ENCODE measurements around the gene ERC2.

The ERC2 gene

GRCh38 chr3:55622733-55623132 lies 845.5 kb downstream of the ERC2 start:
- DNase-seq, result no peak

DNA sequence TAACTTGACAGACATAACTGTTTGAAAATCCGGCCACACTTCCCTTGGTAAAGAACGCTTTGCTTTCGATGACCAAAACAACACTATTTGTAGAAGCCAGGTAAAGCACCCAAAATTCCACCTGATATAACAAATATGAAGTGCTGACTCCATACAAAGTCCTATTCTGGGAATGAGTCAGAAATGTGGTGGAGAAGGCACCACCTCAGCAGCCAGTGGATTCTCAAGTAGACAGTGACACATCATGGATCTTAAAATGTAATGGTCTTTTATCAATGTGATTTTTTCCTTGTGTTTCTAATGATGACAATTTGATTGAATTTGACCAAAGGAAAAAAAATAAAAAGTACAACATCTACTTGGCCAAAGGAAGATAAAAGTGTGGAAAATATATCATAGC lies 846.2 kb downstream of the ERC2 start:
- DNase-seq, result no peak

- DNase-seq, result no peak
These were observed 846.6 kb downstream of the ERC2 start for GRCh38 chr3:55621648-55622047.

DNA sequence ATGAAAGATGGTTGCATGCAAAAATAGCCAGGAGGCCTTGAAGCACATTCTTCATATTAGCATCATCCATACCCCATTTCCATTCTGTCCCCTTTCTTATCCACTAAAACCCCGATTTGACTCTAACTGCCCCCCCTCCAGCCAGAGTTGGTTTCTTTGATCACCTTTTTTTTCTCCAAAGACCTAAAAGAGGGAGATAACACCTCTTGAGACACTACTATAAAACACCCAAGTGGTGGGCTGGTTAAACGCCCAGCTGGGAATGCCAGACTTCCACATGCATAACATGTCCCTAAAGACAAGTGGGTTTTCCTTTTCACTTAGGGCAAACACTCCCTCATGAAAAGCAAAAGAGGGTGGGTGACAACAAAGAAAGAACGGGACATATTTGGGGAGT lies 847.2 kb downstream of the ERC2 start:
- DNase-seq, result no peak

GRCh38 chr3:55620351-55621025 lies 847.8 kb downstream of the ERC2 start:
- DNase-seq, result no peak

DNA sequence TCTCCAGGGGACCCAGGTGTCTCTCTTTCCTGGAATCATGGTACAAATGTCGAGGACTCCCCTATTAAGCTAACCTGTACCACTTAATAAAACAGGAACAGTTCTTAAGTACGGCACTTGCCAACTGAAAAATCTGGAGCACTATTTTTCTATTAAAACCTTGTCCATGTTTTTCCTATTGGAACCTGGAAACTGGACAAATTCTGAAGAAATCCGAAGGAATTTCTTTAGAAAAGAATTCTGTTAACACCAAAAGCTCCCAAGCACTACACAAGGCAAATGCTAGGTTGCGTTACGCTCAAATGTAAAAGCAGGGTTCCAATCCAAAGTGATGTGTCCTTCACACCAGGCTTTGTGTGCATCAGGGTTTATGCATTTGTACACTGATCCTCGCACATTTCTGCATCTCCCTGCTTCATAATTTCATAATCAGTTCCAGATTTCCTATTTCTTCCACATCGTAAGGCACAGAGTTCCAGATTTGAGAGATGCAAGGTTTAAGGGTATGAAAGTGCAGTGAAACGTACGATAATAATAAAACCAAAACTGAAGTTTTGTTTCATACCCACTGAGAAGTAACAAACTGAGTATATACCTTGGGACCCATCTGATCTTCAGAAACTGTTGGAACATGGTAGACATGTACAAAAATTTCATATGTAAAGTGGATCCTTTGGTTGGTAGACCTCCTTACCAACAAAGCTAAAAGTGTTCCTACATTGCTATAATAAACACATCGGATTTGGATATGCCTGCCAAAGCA lies 849.0 kb downstream of the ERC2 start:
- DNase-seq, result no peak

GRCh38 chr3:55617385-55617784 lies 850.9 kb downstream of the ERC2 start:
- no peak for DNase-seq

GRCh38 chr3:55616803-55617202 lies 851.5 kb downstream of the ERC2 start:
- DNase-seq, result no peak

GRCh38 chr3:55615694-55616295 lies 852.5 kb downstream of the ERC2 start:
- DNase-seq, result no peak

DNA sequence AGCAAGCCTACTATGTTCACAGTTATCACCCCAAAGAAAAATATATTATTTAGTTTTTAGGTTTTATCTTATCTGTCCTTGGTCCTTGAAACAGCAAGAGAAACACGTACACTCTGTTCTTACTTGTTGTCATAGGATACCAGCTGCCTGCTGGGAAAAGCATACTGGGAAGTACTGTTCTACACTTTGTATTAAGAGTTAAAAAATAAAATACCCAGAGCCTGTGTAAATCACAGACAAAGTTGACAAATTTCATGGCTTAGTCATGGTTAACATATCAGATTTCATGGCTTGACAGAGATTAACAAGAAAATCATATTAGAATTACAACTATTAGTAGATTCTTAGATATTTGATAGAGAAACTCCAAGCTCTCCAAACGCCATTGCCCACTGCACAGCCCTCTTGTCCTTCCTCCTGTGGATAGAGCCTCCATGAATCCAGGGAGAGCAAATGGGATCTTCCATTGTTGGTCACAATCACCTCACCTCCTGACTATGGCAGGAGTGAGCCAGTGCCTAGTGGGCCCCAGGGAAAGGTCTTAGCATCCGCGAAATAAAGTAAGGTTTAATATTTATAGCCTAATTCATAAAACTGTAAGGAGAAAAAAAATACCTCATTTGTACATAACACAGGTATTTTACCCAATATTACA lies 853.1 kb downstream of the ERC2 start:
- no peak for DNase-seq

DNA sequence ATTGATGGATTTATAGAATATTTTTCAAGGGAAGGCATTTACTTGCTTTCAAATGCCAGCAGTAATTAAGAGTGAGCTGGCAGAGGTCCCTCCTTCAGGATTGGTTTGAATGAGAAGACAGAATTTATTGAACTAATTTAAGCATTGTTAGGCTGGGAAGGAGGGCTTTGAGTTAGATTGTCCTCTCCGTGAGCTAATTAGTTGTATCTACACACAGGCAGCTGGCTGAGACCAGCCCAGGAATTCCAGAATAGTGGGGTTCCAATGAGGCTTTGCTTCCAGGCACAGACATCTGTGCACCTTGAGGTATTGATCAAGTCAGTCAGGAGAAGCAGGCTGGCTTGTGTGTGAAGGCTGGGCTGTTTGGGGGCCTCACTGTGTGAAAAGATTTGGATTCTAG lies 857.1 kb downstream of the ERC2 start:
- DNase-seq, result no peak

DNA sequence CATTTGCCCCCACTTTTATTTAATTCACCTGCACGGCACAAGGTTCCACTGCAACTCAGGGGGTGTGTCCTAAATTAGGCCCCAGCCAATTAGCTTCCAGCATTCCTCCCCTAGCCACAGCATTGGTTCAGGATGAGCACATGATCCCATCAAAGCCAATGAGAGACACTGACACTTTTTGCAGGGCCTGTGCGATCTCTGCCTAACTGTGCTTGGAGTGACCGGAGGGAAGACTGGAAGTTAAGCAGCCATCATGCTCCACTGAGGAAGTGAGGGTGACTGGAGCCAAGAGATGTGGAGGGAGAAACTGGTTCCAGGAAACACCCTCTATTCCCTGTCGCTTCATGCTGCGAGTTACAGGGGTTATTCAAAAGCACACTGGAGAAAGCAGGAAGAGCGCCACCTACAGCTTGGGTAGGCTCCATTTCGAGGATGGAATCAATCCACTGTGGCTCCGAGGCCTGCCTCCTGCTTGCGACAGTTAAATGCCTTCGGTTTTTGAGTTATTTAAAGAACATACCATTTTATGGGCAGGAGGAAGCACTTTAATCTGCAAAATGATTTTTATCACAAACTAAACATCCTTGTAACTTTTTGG lies 858.9 kb downstream of the ERC2 start:
- no peak for DNase-seq

DNA sequence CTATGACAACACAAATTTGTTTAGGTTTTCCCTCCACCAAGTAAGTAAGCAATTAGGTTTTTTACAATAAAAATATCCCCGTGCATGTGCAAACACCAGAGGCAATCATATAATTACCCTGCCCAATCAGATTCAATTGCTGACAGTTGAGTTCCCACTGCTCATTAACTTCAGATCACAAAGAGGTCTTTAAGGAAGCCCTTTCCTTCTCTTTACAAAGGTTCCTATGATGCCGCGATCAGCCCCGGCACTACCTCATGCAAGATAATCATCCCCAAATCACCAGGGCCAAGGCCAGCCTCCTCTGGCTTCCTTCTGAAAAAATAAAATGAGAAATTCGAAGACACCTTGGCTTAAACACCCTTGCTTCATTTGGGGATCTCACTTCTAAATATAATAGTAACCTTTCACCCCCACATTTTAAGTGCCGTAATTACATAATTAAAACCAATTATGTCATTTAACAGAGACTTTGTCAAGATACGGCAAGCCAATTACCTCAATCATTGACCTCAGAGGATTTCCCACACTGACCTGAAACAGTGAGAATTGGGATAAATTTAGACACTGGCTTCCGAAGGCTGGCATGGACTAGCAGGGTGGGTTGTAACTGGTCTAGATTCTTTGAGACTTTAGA lies 859.8 kb downstream of the ERC2 start:
- DNase-seq, result no peak

DNA sequence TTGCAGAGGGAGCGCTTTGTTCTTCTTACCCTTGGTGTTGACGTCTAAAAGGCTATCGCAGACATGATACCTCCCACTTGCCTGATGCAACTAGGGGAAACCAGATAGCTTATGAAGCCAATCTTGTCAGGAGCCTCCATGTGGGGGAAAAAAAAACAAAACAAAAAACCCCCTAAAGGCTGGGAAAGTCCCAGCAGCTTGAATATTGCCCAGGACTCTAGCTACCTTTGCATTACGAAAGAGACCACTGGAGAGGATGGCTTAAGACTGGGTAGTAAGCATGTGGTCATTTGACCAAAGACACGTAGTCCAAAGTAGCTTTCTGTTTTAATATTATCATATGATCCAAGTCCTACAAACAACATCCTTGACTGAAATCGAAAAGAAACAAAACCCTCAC lies 860.4 kb downstream of the ERC2 start:
- no peak for DNase-seq

- DNase-seq, result no peak
These were observed 861.1 kb downstream of the ERC2 start for GRCh38 chr3:55607175-55607574.

GRCh38 chr3:55605443-55606236 lies 862.6 kb downstream of the ERC2 start:
- DNase-seq, result no peak

DNA sequence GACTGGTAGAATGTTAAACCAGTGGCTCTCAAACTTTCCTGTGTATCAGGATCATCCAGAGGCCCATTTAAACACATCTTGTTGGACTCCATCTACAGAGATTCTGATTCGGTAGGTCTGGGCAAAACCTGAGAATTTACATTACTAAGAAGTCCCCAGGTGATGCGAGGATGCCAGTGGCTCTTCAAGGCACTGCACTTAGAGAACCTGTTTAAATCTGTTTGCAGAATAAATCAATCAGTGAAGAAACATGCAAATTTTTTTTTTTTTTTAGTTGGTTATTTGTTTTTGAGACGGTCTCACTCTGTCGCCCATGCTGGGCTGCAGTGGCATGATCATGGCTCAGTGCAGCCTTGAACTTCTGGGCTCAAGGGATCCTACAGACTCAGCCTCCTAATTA lies 863.4 kb downstream of the ERC2 start:
- no peak for DNase-seq

DNA sequence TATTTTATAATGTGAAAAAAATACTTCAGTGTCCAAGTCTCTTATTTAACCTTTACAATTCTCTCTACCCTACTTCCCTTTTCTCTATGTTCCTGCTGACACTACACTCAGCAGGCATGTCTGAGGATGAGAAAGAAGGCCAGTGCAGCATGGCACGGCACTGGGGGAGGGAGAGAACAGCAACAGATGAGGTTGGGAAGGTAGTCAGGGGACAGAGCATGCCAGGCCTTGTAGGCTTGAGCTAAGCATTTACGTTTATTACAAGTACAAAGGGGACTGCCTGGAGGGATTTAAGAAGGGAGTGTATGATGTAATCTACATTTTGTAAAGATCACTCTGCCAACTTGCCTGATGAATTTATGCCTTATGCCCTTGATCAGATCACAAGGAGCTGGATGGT lies 863.9 kb downstream of the ERC2 start:
- DNase-seq, result no peak

DNA sequence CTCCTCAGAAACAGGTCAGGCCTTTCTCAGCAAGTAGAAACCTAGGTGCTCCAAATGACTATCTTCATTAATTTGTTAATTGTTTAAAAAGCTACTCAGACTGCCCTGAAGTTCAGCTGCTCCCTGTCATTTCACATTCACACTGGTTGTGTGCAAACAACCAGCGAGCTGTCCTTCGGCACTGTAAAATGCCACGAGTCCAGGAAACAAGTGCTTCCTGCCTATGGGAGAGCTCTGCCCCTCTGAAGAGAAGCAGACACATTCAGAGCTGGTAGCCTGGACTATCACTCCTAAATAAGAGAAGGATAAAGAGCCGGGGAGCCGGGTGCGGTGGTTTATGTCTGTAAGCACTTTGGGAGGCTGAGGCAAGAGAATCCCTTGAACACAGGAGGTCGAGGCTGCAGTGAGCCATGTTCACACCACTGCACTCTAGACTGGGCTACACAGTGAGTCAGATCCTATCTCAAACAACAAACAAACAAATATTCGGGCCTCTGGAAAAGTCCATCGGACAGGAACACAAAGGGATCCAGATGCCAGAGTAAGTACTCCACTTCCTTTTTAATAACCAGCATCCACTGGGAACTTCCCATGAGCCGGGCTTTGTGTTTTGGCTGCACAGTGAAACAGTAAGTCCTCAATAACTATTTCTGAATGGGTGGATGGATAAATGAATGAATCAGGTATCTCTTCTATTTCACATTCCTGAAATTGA lies 866.7 kb downstream of the ERC2 start:
- DNase-seq, result no peak

DNA sequence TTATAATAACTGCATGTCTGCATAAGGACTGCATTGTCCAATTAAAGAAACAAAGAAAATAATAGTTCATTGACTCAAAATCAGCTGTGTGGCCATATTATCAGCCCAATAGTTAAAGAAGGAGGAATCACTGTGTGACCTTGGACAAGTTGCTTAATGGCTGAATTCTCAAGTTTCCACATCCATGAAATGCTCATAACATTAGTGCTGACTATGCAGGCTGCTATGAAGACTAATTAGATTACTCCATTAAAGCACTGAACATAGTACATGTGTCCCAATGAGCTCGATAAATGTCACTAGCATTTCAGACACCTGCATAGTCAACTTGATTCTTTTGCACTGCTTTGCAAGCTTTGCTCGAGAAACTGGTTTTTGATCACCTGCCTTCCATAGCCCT lies 870.0 kb downstream of the ERC2 start:
- no peak for DNase-seq

- no peak for DNase-seq
These were observed 870.6 kb downstream of the ERC2 start for GRCh38 chr3:55597641-55598040.
